Muscle of arm (tissue), 12 donors: ENCODE data around the gene SLC35B2. TPM values are rescaled to one million over a fixed set of nuclear protein-coding genes. Genes with fewer than 3 reads are reported as not detected.

Experiments
- polyA plus RNA-seq, 12 donors: library from polyadenylated mRNA; unstranded; fragments of 120-200 nt; gene quantifications; one replicate each; pipeline ENCODE4 v1.2.1, GENCODE V29; 2013; ENCODE audit not compliant: insufficient read length in 12 of 12

SLC35B2 gene
- polyA plus RNA-seq, 12 donors: 26.4 to 41.9 (median 30.6) TPM; not detected in 1

Other genes starting within 250 kb of the SLC35B2 start
- 10 to 100 TPM in 11 of 12 donors, not detected in 1; 25.5 to 46.2 (median 30.6) TPM for gene MRPL14, start 130.1 kb downstream of the SLC35B2 start, polyA plus RNA-seq
- gene TMEM63B, start 130.0 kb downstream of the SLC35B2 start, polyA plus RNA-seq: 10 to 100 TPM in 11 of 12 donors, not detected in 1; 13.4 to 37.5 (median 17.9) TPM
- under 1 TPM in 10 of 12 donors, not detected in 2; 0.14 to 0.46 (median 0.29) TPM for gene CAPN11, start 98.7 kb downstream of the SLC35B2 start, polyA plus RNA-seq
- gene MYMX, start 40.6 kb downstream of the SLC35B2 start, polyA plus RNA-seq: 10 to 100 TPM in 9 of 12 donors, 1 to 10 TPM in 1, not detected in 2; 7.9 to 28.6 (median 18.8) TPM
- gene SLC29A1, start 33.9 kb downstream of the SLC35B2 start, polyA plus RNA-seq: 10 to 100 TPM in 11 of 12 donors, not detected in 1; 55.1 to 90.8 (median 73.6) TPM
- gene HSP90AB1, start 10.4 kb downstream of the SLC35B2 start, polyA plus RNA-seq: 1,000 to 10,000 TPM in 3 of 12 donors, 100 to 1,000 TPM in 8, not detected in 1; 766 to 1,134 (median 924) TPM
- gene NFKBIE, start 8.0 kb upstream of the SLC35B2 start, polyA plus RNA-seq: 1 to 10 TPM in 11 of 12 donors, not detected in 1; 3.1 to 9.2 (median 4.5) TPM
- 1 to 10 TPM in 2 of 12 donors, under 1 TPM in 8, not detected in 2; 0.15 to 2.8 (median 0.38) TPM for gene TMEM151B, start 12.9 kb upstream of the SLC35B2 start, polyA plus RNA-seq
- gene AARS2, start 55.8 kb upstream of the SLC35B2 start, polyA plus RNA-seq: 10 to 100 TPM in 1 of 12 donors, 1 to 10 TPM in 10, not detected in 1; 7.4 to 13.8 (median 8.7) TPM
- not detected for gene SPATS1, start 85.1 kb upstream of the SLC35B2 start, polyA plus RNA-seq
- gene CDC5L, start 130.2 kb upstream of the SLC35B2 start, polyA plus RNA-seq: 10 to 100 TPM in 11 of 12 donors, not detected in 1; 16.6 to 31.1 (median 28.8) TPM